Upper lobe of left lung (tissue), 4 donors: ENCODE measurements around the gene AXDND1.

Experiments used
- CTCF ChIP-seq, 6 experiments: fragments of 450-650 bp in 4 of 6; fragments of 200-600 bp in 2 of 6; sonication (generic) in 2 of 6; IDR thresholded peaks; one replicate each; pipeline ENCODE4 v1.5.1; 2016 to 2019; ENCODE audit warnings: antibody characterized with exemption in 6 of 6
- POLR2A ChIP-seq, 4 donors: fragments of 450-650 bp; IDR thresholded peaks; one replicate each; pipeline ENCODE4 v1.5.1; 2016 to 2017; ENCODE audit warnings: antibody characterized with exemption in 4 of 4, mild to moderate bottlenecking in 2 of 4
- POLR2AphosphoS5 ChIP-seq, 2 donors: sonication (generic); formaldehyde crosslinking; IDR thresholded peaks; one replicate each; pipeline ENCODE4 v1.5.1; 2017; ENCODE audit warnings: antibody characterized with exemption in 2 of 2

DNA sequence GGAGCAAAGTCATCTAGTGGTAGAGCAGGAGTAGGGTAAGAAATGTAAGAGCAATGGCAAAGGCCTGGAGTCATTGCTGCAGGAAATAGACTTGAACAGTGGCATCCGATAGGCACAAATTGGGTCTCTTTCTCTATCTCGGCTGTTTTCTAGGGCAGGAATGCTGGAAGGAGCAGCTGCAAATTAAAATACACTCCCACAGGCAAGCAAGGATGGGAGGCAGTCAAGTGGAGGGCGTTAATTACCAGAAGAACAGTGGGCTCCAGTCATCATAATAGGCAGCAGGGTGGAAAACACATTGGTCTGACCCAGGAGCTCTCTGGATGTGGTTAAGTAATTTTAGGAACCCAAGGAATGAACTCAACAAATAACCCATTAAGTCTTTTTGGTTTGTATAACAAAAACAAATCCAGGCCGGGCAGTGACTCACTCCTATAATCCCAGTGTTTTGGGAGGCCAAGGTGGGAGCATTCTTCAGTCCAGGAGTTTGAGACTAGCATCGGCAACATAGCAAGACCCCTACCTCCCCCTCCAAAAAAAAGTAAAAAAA, 218.1 kb downstream of the AXDND1 start:
- TF ChIP-seq CTCF (IDR thresholded peaks at IDR 0.05) = no peak
- TF ChIP-seq POLR2AphosphoS5 (IDR thresholded peaks at IDR 0.05) = no peak
- TF ChIP-seq POLR2A (IDR thresholded peaks at IDR 0.05) = no peak
